Colon (tissue), 2 donors: ENCODE data around the gene MCF2L.
A peak's percentile ranks its signal among the peaks of the same experiment; 100 is the strongest.
"Not testable (repeated sequence)": the region's sequence is repeated elsewhere in the genome, so short reads cannot be mapped to it uniquely, and the experiment has no call there.

Experiments
- FAIRE-seq: peaks from 2 replicates; lab custom pipeline; 2012; peaks lifted over from hg19 to GRCh38; lab: Jason Lieb, UNC
- donor health status: control.
- donor health status: control.

Gene MCF2L

GRCh38 chr13:112968910-112969691 lies at the start of gene MCF2L:
Gene MCF2L, plus strand, starts transcription at chr13:112969214. Its CDS starts 166 bp downstream, at chr13:112969380.
- FAIRE-seq, result no peak

- no peak for FAIRE-seq
Observed at GRCh38 chr13:112923962-112924361, 45.1 kb upstream of the MCF2L start.

DNA sequence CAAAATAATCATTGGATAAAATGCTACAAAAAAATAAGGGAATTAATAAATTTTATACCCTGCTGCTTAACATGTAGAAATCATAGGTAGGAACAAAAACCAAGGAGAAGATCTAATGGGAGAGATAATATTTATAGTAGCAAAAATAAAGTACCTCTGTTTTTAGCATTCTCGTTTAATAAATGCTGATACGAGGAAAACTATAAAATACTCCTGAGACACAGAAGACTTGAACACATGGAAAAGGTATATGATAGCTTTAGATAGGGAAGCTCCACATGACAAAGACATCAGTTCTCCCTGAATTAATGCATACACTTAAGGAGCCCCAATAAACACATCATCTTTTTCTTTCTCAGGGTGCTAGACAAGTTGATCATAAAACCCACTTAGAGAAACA lies 44.6 kb upstream of the MCF2L start:
- no peak for FAIRE-seq

DNA sequence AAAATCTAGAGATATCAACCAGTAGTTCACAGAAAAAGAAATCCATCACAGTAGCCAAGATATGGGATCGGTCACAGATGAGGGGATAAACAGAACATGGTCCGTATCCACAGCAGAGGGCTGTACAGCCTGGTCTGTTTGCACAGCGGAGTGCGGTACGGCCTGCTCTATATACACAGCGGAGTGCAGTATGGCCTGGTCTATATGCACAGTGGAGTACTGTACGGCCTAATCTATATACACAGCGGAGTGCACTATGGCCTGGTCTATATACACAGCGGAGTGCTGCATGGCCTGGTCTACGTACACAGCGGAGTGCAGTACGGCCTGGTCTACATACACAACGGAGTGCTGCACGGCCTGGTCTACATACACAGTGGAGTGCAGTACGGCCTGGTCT lies 43.0 kb upstream of the MCF2L start:
- FAIRE-seq, result no peak

DNA sequence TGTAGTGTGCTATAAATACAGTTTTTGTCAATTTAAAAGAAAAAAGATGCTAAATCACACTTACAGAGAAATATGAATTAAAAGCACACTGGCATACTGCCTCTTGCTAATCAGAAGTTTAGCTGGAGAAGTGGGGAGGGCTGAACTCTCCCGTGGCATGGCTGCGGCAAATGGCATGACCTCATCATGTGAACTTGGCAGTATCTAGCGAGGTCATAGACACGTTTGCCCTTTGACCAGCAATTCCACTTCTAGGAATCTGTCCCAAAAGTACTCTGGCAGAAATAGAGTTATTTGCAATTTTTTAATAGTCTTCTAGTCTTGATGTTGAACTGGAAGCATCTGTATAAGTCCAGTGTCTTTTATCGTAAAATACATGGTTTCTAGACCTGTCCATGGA lies 42.0 kb upstream of the MCF2L start:
- no peak for FAIRE-seq

- no peak for FAIRE-seq
Observed at GRCh38 chr13:112928020-112928971, 40.7 kb upstream of the MCF2L start.

- FAIRE-seq, result no peak
Observed at GRCh38 chr13:112928972-112929782, 39.8 kb upstream of the MCF2L start.

DNA sequence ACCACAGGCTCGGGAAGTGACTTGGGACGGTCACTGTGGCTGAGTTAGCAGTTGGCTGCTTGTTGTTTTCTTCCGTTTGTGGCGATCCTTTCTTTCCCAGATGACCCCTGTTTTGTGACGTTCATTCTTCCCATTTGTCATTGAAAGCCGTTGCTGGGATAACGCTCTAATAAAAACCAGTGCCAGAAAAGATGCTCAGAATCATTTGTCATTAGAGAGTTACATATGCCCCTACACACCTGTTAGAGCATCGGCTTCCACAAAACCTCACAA lies 39.3 kb upstream of the MCF2L start:
- no peak for FAIRE-seq

DNA sequence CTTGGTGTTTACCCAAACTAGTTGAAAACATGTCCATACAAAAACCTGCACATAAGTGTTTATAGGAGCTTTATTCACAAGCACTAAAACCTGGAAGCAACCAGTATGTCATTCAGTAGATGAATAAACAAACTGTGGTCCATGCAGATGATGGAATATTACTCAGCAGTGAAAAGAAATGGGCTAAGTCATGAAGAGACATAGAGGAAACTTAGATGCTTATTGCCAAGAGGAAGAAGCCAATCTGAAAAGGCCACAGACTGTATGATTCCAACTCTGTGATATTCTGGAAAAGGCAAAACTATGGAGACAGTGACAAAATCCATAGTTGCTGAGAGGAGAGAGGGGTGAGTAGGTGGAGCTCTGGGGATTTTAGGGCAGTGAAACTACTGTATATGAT lies 38.8 kb upstream of the MCF2L start:
- FAIRE-seq, result no peak

- FAIRE-seq, result no peak
Observed at GRCh38 chr13:112931028-112931934, 37.7 kb upstream of the MCF2L start.

GRCh38 chr13:112932971-112933370 lies 36.0 kb upstream of the MCF2L start:
- no peak for FAIRE-seq

GRCh38 chr13:112933649-112934048 lies 35.4 kb upstream of the MCF2L start:
- no peak for FAIRE-seq

DNA sequence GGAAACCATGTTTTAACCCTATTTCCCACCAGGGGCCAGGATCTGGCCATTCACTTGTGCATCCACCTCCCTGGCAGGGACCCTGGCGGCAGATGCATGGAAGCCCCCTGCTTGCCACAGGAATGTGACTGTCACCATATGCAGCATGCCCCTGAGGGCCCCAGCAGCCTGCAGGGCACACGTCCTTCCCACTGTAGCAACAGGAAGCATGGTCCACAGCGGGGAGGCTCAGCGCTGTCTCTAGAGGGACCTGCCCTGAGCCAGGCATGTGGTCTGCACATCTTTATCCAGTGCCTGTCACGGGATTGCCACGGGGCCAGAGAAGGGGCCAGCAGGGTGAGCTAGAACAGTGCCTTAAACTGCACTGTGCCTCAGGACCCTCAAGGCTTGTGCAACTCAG lies 34.9 kb upstream of the MCF2L start:
- FAIRE-seq, result no peak

GRCh38 chr13:112938680-112939079 lies 30.3 kb upstream of the MCF2L start:
- no peak for FAIRE-seq

- no peak for FAIRE-seq
Observed at GRCh38 chr13:112940236-112940635, 28.8 kb upstream of the MCF2L start.

DNA sequence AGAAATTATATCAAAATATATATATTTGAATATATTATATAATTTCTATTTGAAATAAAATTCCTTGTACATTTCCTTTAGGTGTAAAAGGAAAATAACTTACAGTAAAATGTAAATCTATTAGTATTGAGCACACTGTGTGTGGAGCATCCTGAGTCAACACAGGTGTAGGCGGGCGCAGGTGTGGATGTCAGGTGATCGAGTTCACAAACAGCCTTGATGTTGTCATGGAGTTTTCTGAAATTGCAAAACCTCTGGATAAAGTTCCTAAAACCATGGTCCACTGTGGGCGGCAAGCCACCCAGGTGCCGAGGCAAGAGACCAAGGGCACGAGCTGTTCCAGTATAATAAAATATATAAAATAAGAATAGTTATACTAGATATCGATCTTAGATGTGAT lies 27.7 kb upstream of the MCF2L start:
- no peak for FAIRE-seq

DNA sequence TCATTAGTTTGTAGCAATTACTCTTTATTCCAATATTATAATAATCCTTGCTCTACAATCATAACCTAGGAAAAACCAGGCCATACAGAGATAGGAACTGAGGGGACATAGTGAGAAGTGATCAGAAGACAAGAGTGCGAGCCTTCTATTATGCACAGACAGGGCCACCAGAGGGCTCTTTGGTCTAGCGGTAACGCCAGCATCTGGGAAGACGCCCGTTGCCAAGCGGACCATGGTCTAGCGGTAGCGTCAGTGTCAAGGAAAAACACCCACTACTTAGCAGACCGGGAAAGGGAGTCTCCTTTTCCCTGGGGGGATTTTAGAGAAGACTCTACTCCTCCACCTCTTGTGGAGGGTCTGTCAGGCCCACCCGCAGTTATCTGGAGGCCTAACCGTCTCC lies 27.2 kb upstream of the MCF2L start:
- FAIRE-seq, result not testable (repeated sequence)

- FAIRE-seq, result peak; percentile 41
Observed at GRCh38 chr13:112942689-112943308, 26.2 kb upstream of the MCF2L start.

GRCh38 chr13:112943309-112944125 lies 25.5 kb upstream of the MCF2L start:
- FAIRE-seq, result no peak

DNA sequence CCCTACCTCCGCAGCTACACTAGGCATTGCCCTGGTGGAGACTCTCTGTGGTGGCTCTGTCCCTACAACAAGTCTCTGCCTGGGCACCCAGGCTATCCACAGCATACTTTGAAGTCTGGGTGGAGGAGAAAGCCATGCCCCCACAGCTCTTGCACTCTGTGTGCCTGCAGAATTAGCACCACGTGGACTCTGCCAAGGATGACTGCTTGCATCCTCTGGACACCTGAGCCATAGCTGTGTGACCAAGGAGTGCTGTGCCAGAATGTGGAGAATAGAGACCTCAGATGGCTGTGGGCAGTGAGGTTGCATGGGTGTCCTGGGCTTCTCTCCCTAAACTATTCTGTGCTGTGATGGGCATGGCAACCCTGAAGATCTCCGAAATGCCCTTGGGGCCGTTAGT lies 21.2 kb upstream of the MCF2L start:
- FAIRE-seq, result no peak
